Activated naive CD8-positive, alpha-beta T cell treated with anti-CD3 and anti-CD28 coated beads, Interleukin-2, amount 10 ng/mL, durations not matched to agents 7 days and 5 days (primary cell): ENCODE results near the gene COA6. TPM values are rescaled to one million over a fixed set of nuclear protein-coding genes. Genes with fewer than 3 reads are reported as not detected.

Experiments used
- ATAC-seq: fragments of 150-1000 bp; cut with Tn5 transposase; one replicate; pipeline ENCODE4 v1.10.0; 2021; ENCODE audit warnings: low read depth, moderate library complexity
- POLR2A ChIA-PET: fragments of 350-600 bp; sonication (Branson Sonifier 250); formaldehyde crosslinking; loops from one replicate; lab custom pipeline; 2021; ENCODE audit warnings: antibody characterized with exemption; lab: Charles Lee
- DNase-seq: peaks from one replicate; pipeline ENCODE4 v3.0.0; 2021
- H3K27ac Mint-ChIP-seq: one replicate; pipeline ENCODE4 v1.8.0; 2022; ENCODE audit warnings: mild to moderate bottlenecking, mixed read lengths
- H3K27me3 Mint-ChIP-seq: one replicate; pipeline ENCODE4 v1.8.0; 2022; ENCODE audit warnings: mild to moderate bottlenecking, moderate library complexity, mixed read lengths
- H3K36me3 Mint-ChIP-seq: one replicate; pipeline ENCODE4 v1.8.0; 2021; ENCODE audit warnings: mild to moderate bottlenecking, mixed read lengths
- H3K4me1 Mint-ChIP-seq: one replicate; pipeline ENCODE4 v1.8.0; 2021; ENCODE audit warnings: mixed read lengths
- H3K4me3 Mint-ChIP-seq: one replicate; pipeline ENCODE4 v1.8.0; 2022; ENCODE audit warnings: mild to moderate bottlenecking, moderate library complexity, mixed read lengths
- H3K9me3 Mint-ChIP-seq: one replicate; pipeline ENCODE4 v1.8.0; 2021; ENCODE audit warnings: mixed read lengths
- total RNA-seq, 2 experiments: library from RNA; stranded (reverse); gene quantifications; one replicate each; pipeline ENCODE4 v1.2.3, GENCODE V29; 2021

COA6 gene
- 10 to 100 TPM; 27.6 to 32.0 TPM for total RNA-seq

- peak within 1 kb of the TSS; percentile 99 for H3K27ac Mint-ChIP-seq
Measured at GRCh38 chr1:234373064-234373958, at the start of gene COA6. TSS of gene COA6 (plus strand) at chr1:234373456. CDS start at chr1:234373467, 11 bp downstream.

GRCh38 chr1:234324821-234325220, 48.4 kb upstream of the COA6 start:
- no peak for ATAC-seq
- POLR2A ChIA-PET, result interaction anchor here (1.1 kb wide), 1 partner anchor 48 kb away, joined by 4 read pairs; the partner anchor contains the start of gene COA6
- Mint-ChIP-seq H3K27ac (peak overlapping the region; percentile 23), H3K4me3 (no peak overlapping the region), H3K9me3 (no peaks in the 10 kb centered on the region), H3K36me3 (peaks cover 39% of the 10 kb centered on the region), H3K27me3 (peaks cover 3% of the 10 kb centered on the region), H3K4me1 (peaks cover 29% of the 10 kb centered on the region)
- no peak for DNase-seq

More at GRCh38 chr1:234373064-234373958, at the start of gene COA6:
- Mint-ChIP-seq H3K4me1 (peaks cover 36% of the 10 kb centered on the region), H3K27me3 (peaks cover 1% of the 10 kb centered on the region), H3K9me3 (peaks cover 2% of the 10 kb centered on the region), H3K36me3 (peaks cover 30% of the 10 kb centered on the region), H3K4me3 (peak within 1 kb of the TSS; percentile 95)
- ATAC-seq (peak; percentile 88), DNase-seq (peak; percentile 90)
- POLR2A ChIA-PET, result interaction anchor here (0.5 to 2.8 kb wide), 11 partner anchors 8 to 1051 kb away, joined by 3 to 17 read pairs (median 4); partner anchors contain the start of genes IRF2BP2 and TARBP1

- Mint-ChIP-seq H3K4me3 (peak overlapping the region; percentile 85), H3K9me3 (no peaks in the 10 kb centered on the region), H3K27me3 (peaks cover 5% of the 10 kb centered on the region), H3K4me1 (peaks cover 22% of the 10 kb centered on the region), H3K27ac (peak overlapping the region; percentile 83), H3K36me3 (peaks cover 35% of the 10 kb centered on the region)
- peak; percentile 51 for ATAC-seq
- POLR2A ChIA-PET, result no interaction called here
- DNase-seq, result no peak
Measured at GRCh38 chr1:234325878-234326496, 47.3 kb upstream of the COA6 start.

- no peaks in the 10 kb centered on the region for H3K9me3 Mint-ChIP-seq
- POLR2A ChIA-PET, result interaction anchor here (0.6 kb wide), 2 partner anchors 113 to 1195 kb away, joined by 3 read pairs; no protein-coding TSS in a partner anchor
- DNase-seq, result peak; percentile 65
- H3K27ac Mint-ChIP-seq, result peak overlapping the region; percentile 83
- ATAC-seq, result peak; percentile 87
- H3K36me3 Mint-ChIP-seq, result peaks cover 38% of the 10 kb centered on the region
- peaks cover 5% of the 10 kb centered on the region for H3K27me3 Mint-ChIP-seq
- H3K4me1 Mint-ChIP-seq, result peaks cover 17% of the 10 kb centered on the region
- H3K4me3 Mint-ChIP-seq, result peak overlapping the region; percentile 85
Measured at GRCh38 chr1:234326497-234327366, 46.5 kb upstream of the COA6 start.

- no peak for ATAC-seq
- Mint-ChIP-seq H3K4me3 (no peak overlapping the region), H3K9me3 (no peaks in the 10 kb centered on the region), H3K27me3 (peaks cover 7% of the 10 kb centered on the region), H3K27ac (no peak overlapping the region), H3K36me3 (peaks cover 42% of the 10 kb centered on the region), H3K4me1 (peaks cover 16% of the 10 kb centered on the region)
- no peak for DNase-seq
- POLR2A ChIA-PET, result no interaction called here
Measured at GRCh38 chr1:234327577-234328164, 45.6 kb upstream of the COA6 start.

- H3K36me3 Mint-ChIP-seq, result peaks cover 28% of the 10 kb centered on the region
- DNase-seq, result no peak
- H3K4me1 Mint-ChIP-seq, result peaks cover 12% of the 10 kb centered on the region
- ATAC-seq, result no peak
- H3K27ac Mint-ChIP-seq, result no peak overlapping the region
- POLR2A ChIA-PET, result no interaction called here
- H3K27me3 Mint-ChIP-seq, result peaks cover 7% of the 10 kb centered on the region
- no peak overlapping the region for H3K4me3 Mint-ChIP-seq
- peaks cover 5% of the 10 kb centered on the region for H3K9me3 Mint-ChIP-seq
Measured at GRCh38 chr1:234330843-234331215, 42.4 kb upstream of the COA6 start.

- Mint-ChIP-seq H3K27me3 (peaks cover 7% of the 10 kb centered on the region), H3K36me3 (peaks cover 30% of the 10 kb centered on the region), H3K4me3 (no peak overlapping the region), H3K4me1 (peaks cover 5% of the 10 kb centered on the region), H3K27ac (no peak overlapping the region), H3K9me3 (peaks cover 7% of the 10 kb centered on the region)
- DNase-seq (no peak), ATAC-seq (no peak)
- POLR2A ChIA-PET, result no interaction called here
Measured at GRCh38 chr1:234331507-234331906, 41.7 kb upstream of the COA6 start.

- Mint-ChIP-seq H3K4me1 (no peaks in the 10 kb centered on the region), H3K9me3 (peaks cover 8% of the 10 kb centered on the region), H3K4me3 (no peak overlapping the region), H3K36me3 (peaks cover 18% of the 10 kb centered on the region), H3K27me3 (peaks cover 15% of the 10 kb centered on the region), H3K27ac (no peak overlapping the region)
- DNase-seq (no peak), ATAC-seq (no peak)
- POLR2A ChIA-PET, result no interaction called here
Measured at GRCh38 chr1:234336359-234336758, 36.9 kb upstream of the COA6 start.

- no peaks in the 10 kb centered on the region for H3K4me1 Mint-ChIP-seq
- peaks cover 15% of the 10 kb centered on the region for H3K27me3 Mint-ChIP-seq
- DNase-seq (no peak), ATAC-seq (no peak)
- H3K4me3 Mint-ChIP-seq, result no peak overlapping the region
- POLR2A ChIA-PET, result no interaction called here
- peaks cover 8% of the 10 kb centered on the region for H3K9me3 Mint-ChIP-seq
- H3K27ac Mint-ChIP-seq, result no peak overlapping the region
- H3K36me3 Mint-ChIP-seq, result peaks cover 9% of the 10 kb centered on the region
Measured at GRCh38 chr1:234337233-234337632, 36.0 kb upstream of the COA6 start.

GRCh38 chr1:234340528-234340927, 32.7 kb upstream of the COA6 start:
- Mint-ChIP-seq H3K27me3 (peaks cover 12% of the 10 kb centered on the region), H3K36me3 (peaks cover 5% of the 10 kb centered on the region), H3K9me3 (peaks cover 4% of the 10 kb centered on the region), H3K4me1 (no peaks in the 10 kb centered on the region), H3K4me3 (no peak overlapping the region), H3K27ac (no peak overlapping the region)
- POLR2A ChIA-PET, result no interaction called here
- ATAC-seq (no peak), DNase-seq (no peak)

- POLR2A ChIA-PET, result no interaction called here
Measured at GRCh38 chr1:234342774-234343173, 30.5 kb upstream of the COA6 start.

GRCh38 chr1:234345237-234345636, 28.0 kb upstream of the COA6 start:
- Mint-ChIP-seq H3K4me1 (peaks cover 1% of the 10 kb centered on the region), H3K36me3 (peaks cover 4% of the 10 kb centered on the region), H3K4me3 (no peak overlapping the region), H3K27me3 (peaks cover 4% of the 10 kb centered on the region), H3K9me3 (peaks cover under 1% of the 10 kb centered on the region), H3K27ac (no peak overlapping the region)
- DNase-seq, result no peak
- no peak for ATAC-seq
- POLR2A ChIA-PET, result no interaction called here

More at GRCh38 chr1:234342774-234343173, 30.5 kb upstream of the COA6 start:
- no peak overlapping the region for H3K27ac Mint-ChIP-seq
- peaks cover 4% of the 10 kb centered on the region for H3K36me3 Mint-ChIP-seq
- peaks cover 1% of the 10 kb centered on the region for H3K9me3 Mint-ChIP-seq
- H3K27me3 Mint-ChIP-seq, result peaks cover 12% of the 10 kb centered on the region
- H3K4me1 Mint-ChIP-seq, result peaks cover 1% of the 10 kb centered on the region
- no peak for DNase-seq
- ATAC-seq, result no peak
- H3K4me3 Mint-ChIP-seq, result no peak overlapping the region
